Spleen (tissue), 7 donors: ENCODE measurements around the gene KIR2DL4.
"Not testable (repeated sequence)": the region's sequence is repeated elsewhere in the genome, so short reads cannot be mapped to it uniquely, and the experiment has no call there.

ENCODE experiments used
- POLR2A ChIP-seq, 3 donors: fragments of 450-650 bp; IDR thresholded peaks; one replicate each; pipeline ENCODE4 v1.5.1; 2017; ENCODE audit warnings: antibody characterized with exemption in 3 of 3, mild to moderate bottlenecking in 1 of 3
- POLR2AphosphoS5 ChIP-seq, 3 donors: sonication (generic); formaldehyde crosslinking; IDR thresholded peaks; one replicate each; pipeline ENCODE4 v1.5.1; 2017; ENCODE audit warnings: antibody characterized with exemption in 3 of 3
- TF ChIP-seq, protein P1 (sequence below), 11 experiments: fragments of 200-600 bp in 7 of 11; fragments of 450-650 bp in 4 of 11; sonication (generic) in 4 of 11; IDR thresholded peaks in 8 of 11; conservative IDR thresholded peaks in 3 of 11; 1 replicate in 7 of 11; 2 replicates in 4 of 11; pipeline versions ENCODE4 v1.4.0 to v1.8.0; 2016 to 2021; ENCODE audit warnings: antibody characterized with exemption in 11 of 11, inconsistent platforms in 4 of 11, mild to moderate bottlenecking in 1 of 11
- donor health status: DM: no; HTN: no; CAD: no; lungs with moderate emphysema.
- donor health status: DM: no; HTN: no; CAD: no.
- donor health status: DM: no; HTN: no; CAD: no.

GRCh38 chr19:54828064-54828463 lies 24.7 kb downstream of the KIR2DL4 start:
- TF ChIP-seq, protein P1, sequence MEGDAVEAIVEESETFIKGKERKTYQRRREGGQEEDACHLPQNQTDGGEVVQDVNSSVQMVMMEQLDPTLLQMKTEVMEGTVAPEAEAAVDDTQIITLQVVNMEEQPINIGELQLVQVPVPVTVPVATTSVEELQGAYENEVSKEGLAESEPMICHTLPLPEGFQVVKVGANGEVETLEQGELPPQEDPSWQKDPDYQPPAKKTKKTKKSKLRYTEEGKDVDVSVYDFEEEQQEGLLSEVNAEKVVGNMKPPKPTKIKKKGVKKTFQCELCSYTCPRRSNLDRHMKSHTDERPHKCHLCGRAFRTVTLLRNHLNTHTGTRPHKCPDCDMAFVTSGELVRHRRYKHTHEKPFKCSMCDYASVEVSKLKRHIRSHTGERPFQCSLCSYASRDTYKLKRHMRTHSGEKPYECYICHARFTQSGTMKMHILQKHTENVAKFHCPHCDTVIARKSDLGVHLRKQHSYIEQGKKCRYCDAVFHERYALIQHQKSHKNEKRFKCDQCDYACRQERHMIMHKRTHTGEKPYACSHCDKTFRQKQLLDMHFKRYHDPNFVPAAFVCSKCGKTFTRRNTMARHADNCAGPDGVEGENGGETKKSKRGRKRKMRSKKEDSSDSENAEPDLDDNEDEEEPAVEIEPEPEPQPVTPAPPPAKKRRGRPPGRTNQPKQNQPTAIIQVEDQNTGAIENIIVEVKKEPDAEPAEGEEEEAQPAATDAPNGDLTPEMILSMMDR (IDR thresholded peaks at IDR 0.05 in 8 of 11, conservative IDR thresholded peaks at IDR 0.05 in 3 of 11) = not testable (repeated sequence)
- not testable (repeated sequence) for TF ChIP-seq POLR2AphosphoS5, POLR2A (IDR thresholded peaks at IDR 0.05)
